Measurements from ENCODE around the gene CCDC117. TPM values are rescaled to one million over a fixed set of nuclear protein-coding genes. Genes with fewer than 3 reads are reported as not detected.

The CCDC117 gene
- total RNA-seq, 1 donor from 2014 or later: 10.7 TPM

GRCh38 chr22:28766628-28767027 lies 5.9 kb upstream of the CCDC117 start:
- TF ChIP-seq CTCF (IDR thresholded peaks at IDR 0.05): no peak
- no peak overlapping the region for H3K4me3 ChIP-seq
- no peaks in the 10 kb centered on the region for H3K4me1 ChIP-seq
- intact Hi-C loops (cut with DNase I): no loop called here
- DNase-seq (ENCODE audit: low spot score in 2 of 2): no peak
- H3K36me3 ChIP-seq: no peaks in the 10 kb centered on the region
- H3K9me3 ChIP-seq: no peaks in the 10 kb centered on the region
- no peak overlapping the region for H3K27ac ChIP-seq
- no peaks in the 10 kb centered on the region for H3K27me3 ChIP-seq

- no peaks in the 10 kb centered on the region for H3K36me3 ChIP-seq
- no peak for DNase-seq (ENCODE audit: low spot score in 2 of 2)
- no peaks in the 10 kb centered on the region for H3K9me3 ChIP-seq
- no peaks in the 10 kb centered on the region for H3K4me1 ChIP-seq
- intact Hi-C loops (cut with DNase I): no loop called here
- H3K27me3 ChIP-seq: no peaks in the 10 kb centered on the region
- no peak overlapping the region for H3K27ac ChIP-seq
- TF ChIP-seq CTCF (IDR thresholded peaks at IDR 0.05): no peak
- no peak overlapping the region for H3K4me3 ChIP-seq
Observed at GRCh38 chr22:28768701-28769393, 3.6 kb upstream of the CCDC117 start.

GRCh38 chr22:28769394-28770085 lies 3.0 kb upstream of the CCDC117 start:
- Histone ChIP-seq H3K9me3 (no peaks in the 10 kb centered on the region), H3K36me3 (no peaks in the 10 kb centered on the region), H3K27ac (no peak overlapping the region), H3K4me3 (no peak overlapping the region), H3K27me3 (no peaks in the 10 kb centered on the region), H3K4me1 (peaks cover 3 to 6% of the 10 kb centered on the region in 2 donors)
- intact Hi-C loops (cut with DNase I): loop anchor here (10.0 kb wide), 1 partner anchor 95 kb away; the partner anchor contains the start of gene TTC28
- DNase-seq (ENCODE audit: low spot score in 2 of 2): no peak
- TF ChIP-seq CTCF (IDR thresholded peaks at IDR 0.05): no peak

GRCh38 chr22:28771195-28771791 lies 1.2 kb upstream of the CCDC117 start:
- H3K4me1 ChIP-seq: peaks cover 3 to 10% of the 10 kb centered on the region in 2 donors
- H3K9me3 ChIP-seq: no peaks in the 10 kb centered on the region
- peaks cover 7 to 13% of the 10 kb centered on the region in 2 donors for H3K36me3 ChIP-seq
- H3K4me3 ChIP-seq: no peak overlapping the region
- no peak for DNase-seq (ENCODE audit: low spot score in 2 of 2)
- TF ChIP-seq CTCF (IDR thresholded peaks at IDR 0.05): no peak
- peak overlapping the region in 1 of 2 donors; percentile 5 for H3K27ac ChIP-seq
- intact Hi-C loops (cut with DNase I): loop anchor here (10.0 kb wide), 1 partner anchor 96 kb away; the partner anchor contains the start of gene TTC28
- no peaks in the 10 kb centered on the region for H3K27me3 ChIP-seq

GRCh38 chr22:28773461-28773867 lies 969 bp downstream of the CCDC117 start:
- Histone ChIP-seq H3K9me3 (no peaks in the 10 kb centered on the region), H3K27ac (peak overlapping the region; percentile 95 to 98), H3K4me1 (peaks cover 3 to 10% of the 10 kb centered on the region in 2 donors), H3K27me3 (no peaks in the 10 kb centered on the region), H3K36me3 (peaks cover 7 to 28% of the 10 kb centered on the region in 2 donors), H3K4me3 (peak overlapping the region; percentile 90)
- intact Hi-C loops (cut with DNase I): loop anchor here (1.0 to 10.0 kb wide), 3 partner anchors 27 to 99 kb away; partner anchors contain the start of genes TTC28 and XBP1
- no peak for DNase-seq (ENCODE audit: low spot score in 2 of 2)
- no peak for TF ChIP-seq CTCF (IDR thresholded peaks at IDR 0.05)
